RPMI7951 (cell line): Measurements from ENCODE around the gene SLC18B1. TPM values are rescaled to one million over a fixed set of nuclear protein-coding genes. Genes with fewer than 3 reads are reported as not detected.
A peak's percentile ranks its signal among the peaks of the same experiment; 100 is the strongest.

Source experiments
- DNase-seq: peaks from one replicate; pipeline ENCODE4 v3.0.0-alpha.2; 2012; ENCODE audit warnings: low read depth
- total RNA-seq: library from RNA; depleted of rRNA; stranded (reverse); fragments of >200 nt; shearing (Covaris generic); gene quantifications from 2 replicates; pipeline ENCODE4 v1.2.3, GENCODE V29; 2014; rRNA removed

SLC18B1 gene
- total RNA-seq, 1 experiment from 2014 or later: 14.9 TPM

DNA sequence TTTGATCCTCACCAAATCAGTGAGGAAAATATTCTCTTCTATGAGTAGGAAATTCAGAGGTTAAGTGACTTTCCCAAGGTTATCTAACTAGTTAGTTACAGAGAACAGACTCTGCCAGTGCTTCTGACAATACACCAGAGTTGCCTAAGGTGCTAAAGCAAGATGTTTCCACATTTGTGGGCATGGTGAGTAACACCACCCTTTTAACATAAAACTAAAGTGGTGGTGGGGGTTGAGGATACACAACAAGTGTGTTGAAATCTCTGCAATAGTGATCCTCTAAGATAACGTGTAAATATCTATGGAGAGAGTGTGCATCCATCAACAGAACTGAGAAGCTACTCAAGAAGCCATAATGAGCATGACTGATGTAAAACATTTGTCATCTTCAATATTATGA is 52.4 kb downstream of the SLC18B1 start:
- DNase-seq: peak; percentile 18

DNA sequence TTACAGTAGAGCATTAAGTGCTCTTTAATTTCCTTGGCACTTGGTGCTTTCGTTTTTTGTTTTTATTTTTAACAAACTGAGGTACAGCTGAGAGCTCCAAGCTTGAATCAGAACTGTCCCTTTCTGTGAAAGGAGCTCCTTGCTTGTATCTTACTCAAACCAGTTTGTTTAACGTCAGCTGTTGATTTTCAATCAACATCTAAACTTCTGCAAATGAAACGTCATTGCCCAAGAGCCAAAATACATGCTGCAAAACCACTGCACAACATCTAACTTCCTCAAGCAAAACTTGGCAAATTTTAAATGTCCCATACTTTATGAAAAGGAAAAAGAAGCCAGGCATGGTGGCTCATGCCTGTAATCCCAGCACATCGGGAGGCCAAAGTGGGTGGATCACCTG is 55.9 kb downstream of the SLC18B1 start:
- DNase-seq: no peak

DNA sequence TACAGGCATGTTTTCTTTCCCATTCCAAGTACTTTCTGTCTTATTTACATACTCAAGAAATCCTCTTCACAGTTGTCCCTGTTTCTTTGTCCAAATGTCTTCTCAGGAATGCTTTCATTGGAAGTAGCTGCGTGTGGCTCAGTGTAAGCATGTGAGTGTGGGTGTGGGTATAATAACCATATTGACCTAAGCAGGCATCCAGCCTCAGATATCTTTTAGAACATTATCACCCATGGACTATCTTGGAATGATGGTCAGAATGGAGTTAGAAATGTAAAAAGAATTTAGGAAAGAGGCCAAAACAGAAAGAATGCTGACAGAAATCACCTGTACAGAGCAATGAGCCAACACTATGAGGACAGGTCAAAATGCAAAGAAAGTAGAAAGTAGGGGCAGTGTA is 57.2 kb downstream of the SLC18B1 start:
- no peak for DNase-seq

DNA sequence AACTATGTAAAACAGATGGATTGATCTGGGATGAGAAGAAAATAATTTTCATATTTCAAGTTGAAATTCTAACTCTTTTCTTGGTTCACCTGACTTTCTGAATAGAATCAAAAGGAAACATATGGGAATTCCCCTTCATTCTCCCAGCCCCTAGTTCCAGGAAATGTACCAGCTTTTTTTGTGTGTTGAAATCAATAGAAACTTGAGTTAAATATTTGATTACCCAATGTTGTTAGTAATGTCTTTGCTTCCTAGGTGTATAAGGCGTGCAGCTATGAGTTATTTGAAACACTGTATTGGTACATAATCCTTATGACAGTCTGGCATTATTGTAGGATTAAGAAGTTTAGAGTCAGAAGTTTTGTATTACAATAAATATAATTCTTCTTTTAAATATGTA is 62.2 kb downstream of the SLC18B1 start:
- no peak for DNase-seq

DNA sequence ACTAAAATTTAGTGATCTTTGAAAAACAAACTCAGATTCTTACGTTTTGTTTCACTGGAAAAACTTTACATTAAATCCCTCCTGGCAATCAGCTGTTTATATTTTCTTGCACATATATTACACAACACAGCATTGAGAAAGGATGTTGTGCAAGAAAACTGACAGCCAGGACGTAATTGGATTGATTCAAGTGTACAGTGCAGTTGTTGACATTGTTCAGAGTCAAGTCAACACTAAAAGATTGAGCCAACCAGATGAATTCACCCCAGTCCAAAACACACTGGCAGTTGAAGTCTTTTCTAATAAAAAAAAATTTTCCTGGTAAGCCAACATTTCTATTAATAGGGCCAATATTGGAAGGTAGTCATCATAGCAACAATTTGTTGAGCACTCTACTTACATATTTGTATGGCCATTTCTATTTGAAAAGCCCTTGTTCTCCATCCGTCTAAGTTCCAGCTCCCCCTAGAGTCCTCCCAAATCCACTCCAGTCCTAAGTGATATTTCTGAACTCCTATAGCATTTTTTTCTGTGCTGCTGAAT is 63.7 kb downstream of the SLC18B1 start:
- DNase-seq: peak; percentile 24

DNA sequence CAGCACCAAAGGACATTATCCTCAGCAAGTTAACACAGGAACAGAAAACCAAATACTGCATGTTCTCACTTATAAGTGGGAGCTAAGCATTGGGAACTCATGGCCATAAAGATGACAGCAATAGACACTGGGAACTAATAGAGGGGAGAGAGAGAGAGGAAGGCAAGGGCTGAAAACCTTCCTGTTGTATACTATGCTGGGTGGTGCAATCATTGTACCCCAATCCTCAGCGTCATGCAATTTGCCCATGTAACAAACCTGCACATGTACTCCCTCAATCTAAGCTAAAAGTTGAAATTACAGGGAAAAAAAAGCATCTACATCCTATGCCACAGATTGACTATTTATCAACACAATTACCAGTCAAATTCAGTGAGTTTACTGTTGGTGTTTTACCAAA is 64.6 kb downstream of the SLC18B1 start:
- no peak for DNase-seq

DNA sequence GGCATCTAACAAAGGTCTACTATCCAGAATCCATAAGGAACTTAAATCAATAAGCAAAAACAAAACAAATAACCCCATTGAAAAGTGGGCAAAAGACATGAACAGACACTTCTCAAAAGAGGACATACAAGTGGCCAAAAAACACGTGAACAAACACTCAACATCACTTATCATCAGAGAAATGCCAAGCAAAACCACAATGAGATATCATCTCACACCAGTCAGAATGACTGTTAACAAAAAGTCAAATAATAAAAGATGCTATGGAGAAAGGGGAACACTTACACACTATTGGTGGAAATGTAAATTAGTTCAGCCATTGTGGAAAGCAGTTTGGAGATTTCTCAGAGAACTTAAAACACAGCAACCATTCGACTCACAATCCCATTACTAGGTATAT is 65.2 kb downstream of the SLC18B1 start:
- DNase-seq: no peak

DNA sequence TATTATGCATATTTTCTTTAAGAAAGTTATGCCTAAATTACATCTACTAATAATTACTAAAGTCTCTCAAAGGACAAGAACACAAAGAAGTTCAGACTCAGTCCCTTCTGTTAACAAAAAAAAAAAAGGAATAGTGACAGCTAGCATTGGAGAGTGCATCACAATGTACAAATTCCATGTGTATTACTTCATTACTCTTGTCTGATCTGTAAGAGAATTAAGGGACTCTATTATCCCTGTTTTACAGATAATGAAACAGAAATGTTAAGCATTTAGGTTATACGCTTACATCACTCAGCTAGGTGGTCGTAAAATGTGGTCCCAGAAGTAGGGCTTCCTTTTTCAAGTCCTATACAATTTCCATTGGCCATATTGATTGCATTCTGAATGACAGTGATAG is 67.4 kb downstream of the SLC18B1 start:
- DNase-seq: no peak

DNA sequence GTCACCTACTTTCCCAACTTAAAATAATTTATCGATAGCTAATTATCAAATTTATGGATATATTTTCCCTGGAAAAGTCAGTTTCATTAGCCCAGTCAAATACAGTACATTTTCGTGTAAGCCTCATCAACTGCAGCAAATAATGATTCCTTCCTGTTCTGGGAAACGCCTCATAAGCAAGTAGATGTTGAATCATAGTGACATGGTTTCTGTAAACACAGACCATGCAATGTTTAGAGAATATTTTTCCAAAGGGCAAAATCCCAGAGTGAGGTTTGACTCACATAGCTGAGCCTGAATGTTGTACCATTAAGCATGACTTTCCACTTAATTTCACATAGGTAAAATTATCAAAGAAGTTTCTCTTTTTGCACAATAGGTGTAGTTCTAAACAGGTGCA is 67.9 kb downstream of the SLC18B1 start:
- peak; percentile 23 for DNase-seq

DNA sequence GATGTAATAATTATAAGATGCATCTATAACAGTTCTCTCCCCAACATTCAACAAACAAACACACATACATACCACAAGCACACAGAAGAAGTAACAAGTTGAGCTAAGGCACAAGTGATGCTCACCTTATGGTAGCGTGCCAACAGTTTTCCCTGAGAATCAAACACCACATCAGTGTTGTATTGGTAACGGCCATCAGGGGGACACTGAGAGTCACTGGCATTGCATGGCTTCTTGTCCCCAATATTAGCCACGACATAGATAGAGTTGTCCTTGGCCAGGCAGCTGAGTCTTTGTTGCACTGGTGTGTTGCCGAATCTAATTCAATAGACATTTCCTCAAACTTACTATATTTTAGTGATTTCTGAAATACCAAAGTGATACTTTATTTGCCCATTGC is 69.8 kb downstream of the SLC18B1 start:
- DNase-seq: no peak

DNA sequence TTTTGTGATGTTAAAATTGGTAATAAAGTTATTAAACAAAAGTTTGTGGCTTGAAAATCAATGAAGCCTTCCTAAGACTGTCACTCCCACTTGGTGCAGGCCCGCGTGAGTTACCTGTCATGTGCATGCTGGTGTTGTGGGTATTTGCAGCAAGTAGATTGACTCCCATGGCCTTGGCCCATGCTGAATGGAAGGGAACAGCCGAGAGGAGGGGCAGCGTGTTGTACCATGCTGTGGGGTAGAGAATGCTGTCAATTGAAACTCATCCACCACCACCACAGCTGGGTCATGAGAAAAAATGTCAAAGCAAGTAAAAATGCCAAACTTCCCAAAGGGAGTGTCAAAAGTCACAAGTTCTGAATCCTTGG is 71.8 kb downstream of the SLC18B1 start:
- DNase-seq: no peak

DNA sequence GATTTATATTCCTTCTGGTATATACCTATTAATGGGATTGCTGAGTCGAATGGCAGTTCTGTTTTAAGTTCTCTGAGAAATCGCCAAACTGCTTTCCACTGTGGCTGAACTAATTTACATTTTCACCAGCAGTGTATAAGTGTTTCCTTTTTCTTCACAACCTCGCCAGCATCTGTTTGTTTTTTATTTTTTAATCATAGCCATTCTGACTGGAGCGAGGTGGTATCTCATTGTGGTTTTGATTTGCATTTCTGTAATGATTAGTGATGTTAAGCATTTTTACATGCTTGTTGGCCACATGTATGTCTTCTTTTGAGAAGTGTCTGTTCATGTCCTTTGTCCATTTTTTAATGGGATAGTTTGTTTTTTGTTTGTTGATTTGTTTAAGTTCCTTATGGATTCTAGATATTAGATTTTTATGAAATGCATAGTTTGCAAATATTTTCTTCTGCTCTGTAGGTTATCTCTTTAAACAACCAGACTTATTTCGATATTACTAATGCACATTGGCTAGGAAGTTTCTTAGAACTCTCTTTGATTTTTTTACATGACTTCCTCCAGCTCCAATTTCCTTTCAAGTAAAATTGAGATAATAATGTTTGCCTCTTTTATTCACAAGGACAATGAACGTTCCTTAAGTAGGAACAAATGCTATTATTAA is 72.4 kb downstream of the SLC18B1 start:
- DNase-seq: no peak

DNA sequence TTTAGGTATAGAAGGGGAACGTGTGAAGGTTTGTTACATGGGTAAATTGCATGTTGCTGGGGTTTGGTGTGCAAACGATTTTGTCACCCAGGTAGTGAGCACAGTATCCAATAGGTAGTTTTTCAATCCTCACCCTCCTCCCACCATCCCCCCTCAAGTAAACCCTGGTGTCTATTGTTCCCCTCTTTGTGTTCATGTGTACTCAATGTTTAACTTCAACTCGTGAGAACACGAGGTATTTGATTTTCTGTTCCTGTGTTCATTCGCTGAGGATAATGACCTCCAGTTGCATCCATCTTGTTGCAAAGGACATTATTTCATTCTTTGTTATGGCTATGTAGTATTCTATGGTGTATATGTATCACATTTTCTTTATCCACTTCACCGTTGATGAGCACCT is 73.0 kb downstream of the SLC18B1 start:
- no peak for DNase-seq

DNA sequence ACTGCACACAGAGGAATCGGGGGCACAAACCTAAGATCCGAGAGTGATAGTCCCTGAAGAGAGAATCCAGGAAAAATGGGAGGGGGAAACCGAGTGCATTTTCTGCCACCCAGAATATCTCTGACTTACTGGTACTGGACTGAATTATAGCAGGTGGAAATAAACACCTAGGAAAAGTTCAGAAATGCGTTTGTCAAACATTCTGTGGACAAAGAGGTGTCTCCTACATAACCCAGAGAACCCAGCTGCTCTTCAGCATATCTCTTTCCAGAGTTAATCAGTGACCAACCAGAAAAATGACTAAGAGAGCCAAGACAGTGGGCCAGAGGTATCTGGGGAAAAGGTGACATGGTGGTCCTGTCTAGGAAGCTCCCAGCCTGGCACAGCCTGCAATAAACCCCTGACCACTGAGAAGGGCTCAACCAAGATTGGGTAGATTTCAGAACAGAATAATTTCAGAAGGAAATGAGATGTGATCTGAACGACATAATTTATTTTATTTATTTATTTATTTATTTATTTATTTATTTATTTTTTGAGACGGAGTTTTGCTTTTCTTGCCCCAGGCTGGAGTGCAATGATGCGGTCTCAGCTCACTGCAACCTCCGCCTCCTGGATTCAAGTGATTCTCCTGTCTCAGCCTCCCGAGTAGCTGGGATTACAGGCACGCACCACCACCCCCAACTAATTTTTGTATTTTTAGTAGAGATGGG is 78.5 kb downstream of the SLC18B1 start:
- no peak for DNase-seq

Other genes with a start within 250 kb of the SLC18B1 start
- gene TAAR8, start 246.0 kb downstream of the SLC18B1 start, total RNA-seq: not detected in 2 replicates
- not detected in 2 replicates for gene TAAR6, start 228.3 kb downstream of the SLC18B1 start, total RNA-seq
- not detected in 2 replicates for gene TAAR5, start 208.9 kb downstream of the SLC18B1 start, total RNA-seq
- gene TAAR2, start 174.4 kb downstream of the SLC18B1 start, total RNA-seq: not detected in 2 replicates
- gene TAAR1, start 139.5 kb downstream of the SLC18B1 start, total RNA-seq: not detected in 2 replicates
- 0.24 and 0.29 TPM in 2 replicates for gene VNN1, start 84.6 kb downstream of the SLC18B1 start, total RNA-seq
- 0.12 and 0.29 TPM in 2 replicates for gene VNN2, start 40.7 kb downstream of the SLC18B1 start, total RNA-seq
- 2,174 and 2,304 TPM in 2 replicates for gene RPS12, start 15.9 kb upstream of the SLC18B1 start, total RNA-seq